ENCODE data around the gene CEP41. TPM values are rescaled to one million over a fixed set of nuclear protein-coding genes. Genes with fewer than 3 reads are reported as not detected.

The CEP41 gene
- total and polyA plus RNA-seq, 10 of the 15 experiments (the other 5 are each of a cell fraction or from before 2014, with no cell fraction given), result 11.4 to 43.0 (median 24.7) TPM

DNA sequence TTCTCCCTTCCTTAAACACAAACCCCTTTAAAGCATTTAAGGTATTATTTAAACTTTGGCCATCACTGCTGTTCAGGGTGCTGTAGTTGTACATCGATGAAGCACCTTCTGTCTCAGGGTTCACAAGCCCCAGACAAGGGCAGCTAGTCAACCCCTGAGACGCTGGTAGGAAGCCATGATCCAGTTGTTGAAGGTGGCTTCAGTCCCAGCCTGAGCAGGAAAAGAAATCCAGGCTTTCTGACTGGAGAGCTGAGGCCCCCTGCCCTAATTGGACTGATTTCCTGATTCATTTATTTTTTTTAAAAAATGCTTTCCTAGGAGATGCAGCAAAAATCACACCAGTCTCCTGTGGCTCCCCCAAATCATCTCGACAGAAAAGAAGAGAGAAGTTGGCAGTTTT is 44.7 kb downstream of the CEP41 start:
- H3K4me2 ChIP-seq (ENCODE audit: control insufficient read depth, insufficient read depth), result no peak overlapping the region
- ChIA-PET POLR2A (no interaction called here), SMC1A (ENCODE audit: uncharacterized antibody, unreplicated experiment) (interaction anchor here (0.5 kb wide), 1 partner anchor 847 kb away, joined by 3 read pairs; no protein-coding TSS in a partner anchor), CTCF (no interaction called here), RAD21 (ENCODE audit: unreplicated experiment) (interaction anchor here (0.6 kb wide), 1 partner anchor 17 kb away, joined by 3 read pairs; no protein-coding TSS in a partner anchor)
- no peak for DNase-seq (ENCODE audit: low read depth, low spot score)
- H3K9me3 ChIP-seq (replicated peaks; ENCODE audit: control insufficient read depth, insufficient read depth, low read length), result no peaks in the 10 kb centered on the region
- ATAC-seq, result no peak
- no peak overlapping the region for H3K9ac ChIP-seq (ENCODE audit: control insufficient read depth, insufficient read depth, low read length)
- WGBS (ENCODE audit: insufficient coverage, insufficient replicate concordance, low lambda C conversion rate, missing lambda C conversion rate), result 96% methylated on average over 3 of the region's 3 CpGs
- no peaks in the 10 kb centered on the region for H3K27me3 ChIP-seq (replicated peaks in 1 of 2; ENCODE audit: control insufficient read depth in 2 of 2, insufficient read depth in 2 of 2, low read length in 1 of 2)
- H3K79me2 ChIP-seq (ENCODE audit: control insufficient read depth, insufficient read depth, low read length), result no peaks in the 10 kb centered on the region
- peaks cover 15% of the 10 kb centered on the region for H3K4me1 ChIP-seq (ENCODE audit: control insufficient read depth, insufficient read depth, low read length)
- H2AFZ ChIP-seq (ENCODE audit: control insufficient read depth, low read depth, low read length), result no peak overlapping the region
- BruUV-seq (replicated peaks), result no TSS peak
- no peak for TF ChIP-seq RBBP5 (conservative IDR thresholded peaks at IDR 0.05)
- TF ChIP-seq SMAD1 (IDR thresholded peaks at IDR 0.05; ENCODE audit: low read depth, partially characterized antibody), result no peak
- no peak for TF ChIP-seq BRCA1 (IDR thresholded peaks at IDR 0.05; ENCODE audit: low read depth, low read length)
- TF ChIP-seq, protein P1, sequence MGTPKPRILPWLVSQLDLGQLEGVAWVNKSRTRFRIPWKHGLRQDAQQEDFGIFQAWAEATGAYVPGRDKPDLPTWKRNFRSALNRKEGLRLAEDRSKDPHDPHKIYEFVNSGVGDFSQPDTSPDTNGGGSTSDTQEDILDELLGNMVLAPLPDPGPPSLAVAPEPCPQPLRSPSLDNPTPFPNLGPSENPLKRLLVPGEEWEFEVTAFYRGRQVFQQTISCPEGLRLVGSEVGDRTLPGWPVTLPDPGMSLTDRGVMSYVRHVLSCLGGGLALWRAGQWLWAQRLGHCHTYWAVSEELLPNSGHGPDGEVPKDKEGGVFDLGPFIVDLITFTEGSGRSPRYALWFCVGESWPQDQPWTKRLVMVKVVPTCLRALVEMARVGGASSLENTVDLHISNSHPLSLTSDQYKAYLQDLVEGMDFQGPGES (IDR thresholded peaks at IDR 0.05), result no peak
- no peak for TF ChIP-seq SIX5 (IDR thresholded peaks at IDR 0.05; ENCODE audit: low read depth, low read length, severe bottlenecking)
- no peak for TF ChIP-seq CREB1 (IDR thresholded peaks at IDR 0.05; ENCODE audit: low read depth)
- no peak for TF ChIP-seq ZNF384 (IDR thresholded peaks at IDR 0.05; ENCODE audit: borderline replicate concordance, low read depth, low read length)
- no peak for TF ChIP-seq ETV6 (conservative IDR thresholded peaks at IDR 0.05 in 1 of 2, IDR thresholded peaks at IDR 0.05 in 1 of 2; ENCODE audit: borderline replicate concordance in 1 of 2, low read depth in 1 of 2)
- no peak for TF ChIP-seq YY1 (IDR thresholded peaks at IDR 0.05; ENCODE audit: low read depth, low read length)
- TF ChIP-seq, protein P2, sequence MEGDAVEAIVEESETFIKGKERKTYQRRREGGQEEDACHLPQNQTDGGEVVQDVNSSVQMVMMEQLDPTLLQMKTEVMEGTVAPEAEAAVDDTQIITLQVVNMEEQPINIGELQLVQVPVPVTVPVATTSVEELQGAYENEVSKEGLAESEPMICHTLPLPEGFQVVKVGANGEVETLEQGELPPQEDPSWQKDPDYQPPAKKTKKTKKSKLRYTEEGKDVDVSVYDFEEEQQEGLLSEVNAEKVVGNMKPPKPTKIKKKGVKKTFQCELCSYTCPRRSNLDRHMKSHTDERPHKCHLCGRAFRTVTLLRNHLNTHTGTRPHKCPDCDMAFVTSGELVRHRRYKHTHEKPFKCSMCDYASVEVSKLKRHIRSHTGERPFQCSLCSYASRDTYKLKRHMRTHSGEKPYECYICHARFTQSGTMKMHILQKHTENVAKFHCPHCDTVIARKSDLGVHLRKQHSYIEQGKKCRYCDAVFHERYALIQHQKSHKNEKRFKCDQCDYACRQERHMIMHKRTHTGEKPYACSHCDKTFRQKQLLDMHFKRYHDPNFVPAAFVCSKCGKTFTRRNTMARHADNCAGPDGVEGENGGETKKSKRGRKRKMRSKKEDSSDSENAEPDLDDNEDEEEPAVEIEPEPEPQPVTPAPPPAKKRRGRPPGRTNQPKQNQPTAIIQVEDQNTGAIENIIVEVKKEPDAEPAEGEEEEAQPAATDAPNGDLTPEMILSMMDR (IDR thresholded peaks at IDR 0.05 in 2 of 3, conservative IDR thresholded peaks at IDR 0.05 in 1 of 3; ENCODE audit: control insufficient read depth in 2 of 3, extremely low read depth in 1 of 3, insufficient read depth in 1 of 3, low read depth in 3 of 3, low read length in 3 of 3), result no peak
- TF ChIP-seq, protein P3, sequence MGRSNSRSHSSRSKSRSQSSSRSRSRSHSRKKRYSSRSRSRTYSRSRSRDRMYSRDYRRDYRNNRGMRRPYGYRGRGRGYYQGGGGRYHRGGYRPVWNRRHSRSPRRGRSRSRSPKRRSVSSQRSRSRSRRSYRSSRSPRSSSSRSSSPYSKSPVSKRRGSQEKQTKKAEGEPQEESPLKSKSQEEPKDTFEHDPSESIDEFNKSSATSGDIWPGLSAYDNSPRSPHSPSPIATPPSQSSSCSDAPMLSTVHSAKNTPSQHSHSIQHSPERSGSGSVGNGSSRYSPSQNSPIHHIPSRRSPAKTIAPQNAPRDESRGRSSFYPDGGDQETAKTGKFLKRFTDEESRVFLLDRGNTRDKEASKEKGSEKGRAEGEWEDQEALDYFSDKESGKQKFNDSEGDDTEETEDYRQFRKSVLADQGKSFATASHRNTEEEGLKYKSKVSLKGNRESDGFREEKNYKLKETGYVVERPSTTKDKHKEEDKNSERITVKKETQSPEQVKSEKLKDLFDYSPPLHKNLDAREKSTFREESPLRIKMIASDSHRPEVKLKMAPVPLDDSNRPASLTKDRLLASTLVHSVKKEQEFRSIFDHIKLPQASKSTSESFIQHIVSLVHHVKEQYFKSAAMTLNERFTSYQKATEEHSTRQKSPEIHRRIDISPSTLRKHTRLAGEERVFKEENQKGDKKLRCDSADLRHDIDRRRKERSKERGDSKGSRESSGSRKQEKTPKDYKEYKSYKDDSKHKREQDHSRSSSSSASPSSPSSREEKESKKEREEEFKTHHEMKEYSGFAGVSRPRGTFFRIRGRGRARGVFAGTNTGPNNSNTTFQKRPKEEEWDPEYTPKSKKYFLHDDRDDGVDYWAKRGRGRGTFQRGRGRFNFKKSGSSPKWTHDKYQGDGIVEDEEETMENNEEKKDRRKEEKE (IDR thresholded peaks at IDR 0.05), result no peak
- TF ChIP-seq ZBED1 (IDR thresholded peaks at IDR 0.05; ENCODE audit: borderline replicate concordance), result no peak
- no peak for TF ChIP-seq NR2C2 (IDR thresholded peaks at IDR 0.05; ENCODE audit: borderline replicate concordance, control insufficient read depth, insufficient read length, low read depth)
- TF ChIP-seq RAD21 (IDR thresholded peaks at IDR 0.05; ENCODE audit: insufficient read depth, low read depth, low read length), result no peak
- no peak for TF ChIP-seq ZNF207 (IDR thresholded peaks at IDR 0.05; ENCODE audit: borderline replicate concordance)
- no peaks in the 10 kb centered on the region for H4K20me1 ChIP-seq (ENCODE audit: control insufficient read depth, insufficient read depth)
- FAIRE-seq, result no peak
- H3K4me3 ChIP-seq, result no peak overlapping the region
- H3K36me3 ChIP-seq (ENCODE audit: control insufficient read depth in 2 of 2, insufficient read depth in 2 of 2, low read length in 1 of 2), result 0 out of 4 replicates have a peak, but pooled peaks cover 0 to 4% of the 10 kb centered on the region in 2 experiments
- H3K27ac ChIP-seq (ENCODE audit: control insufficient read depth, insufficient read depth), result no peak overlapping the region
- in situ Hi-C loops (cut with MboI) (no loop called here), intact Hi-C loops (cut with micrococcal nuclease; ENCODE audit: unreplicated experiment) (no loop called here)

Measured in GM12878 (cell line).